HG02623 (cell line): Measurements from ENCODE around the gene NEGR1.

Source experiments
- ATAC-seq: cut with Tn5 transposase; IDR thresholded peaks from one replicate; pipeline ENCODE4 v1.9.1; 2021; ENCODE audit warnings: moderate library complexity; ENCODE audit not compliant: unreplicated experiment

The NEGR1 gene

DNA sequence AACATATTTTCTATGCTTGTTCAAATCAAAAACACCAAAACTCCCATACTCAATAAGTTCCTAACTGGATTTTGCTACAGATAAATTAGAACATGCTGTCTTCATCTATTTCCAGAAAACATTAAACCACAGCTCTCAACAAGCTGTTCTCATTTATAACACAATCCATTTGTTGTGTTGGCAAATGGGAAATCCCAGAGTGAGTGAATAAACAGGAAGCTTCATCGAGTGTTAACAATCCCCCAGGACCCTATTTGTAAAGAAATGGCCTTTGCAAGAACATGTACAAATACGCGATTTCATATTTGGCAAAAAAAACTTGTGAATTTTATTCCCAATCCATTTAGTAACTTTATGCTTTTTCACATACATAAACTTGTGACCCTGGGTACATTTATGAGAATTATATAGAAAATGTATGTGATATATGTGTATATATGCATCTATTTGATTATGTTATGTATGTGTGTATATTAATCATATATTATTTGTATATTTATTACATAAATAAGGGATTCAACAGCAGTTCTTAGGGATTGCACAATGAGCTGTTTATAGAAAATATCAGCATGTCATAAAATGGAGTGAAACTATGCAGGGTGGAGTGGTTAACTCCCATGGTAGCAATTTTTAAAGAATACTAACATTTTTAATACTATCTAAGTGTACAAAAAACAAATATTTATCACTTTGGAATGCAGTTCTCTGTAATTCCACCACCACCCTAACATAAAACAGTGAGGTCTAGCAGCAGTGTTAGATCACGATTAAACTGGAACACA lies 160.0 kb downstream of the NEGR1 start:
- no peak for ATAC-seq

GRCh38 chr1:72119491-72119890 lies 162.8 kb downstream of the NEGR1 start:
- no peak for ATAC-seq

GRCh38 chr1:72117621-72118020 lies 164.7 kb downstream of the NEGR1 start:
- no peak for ATAC-seq

DNA sequence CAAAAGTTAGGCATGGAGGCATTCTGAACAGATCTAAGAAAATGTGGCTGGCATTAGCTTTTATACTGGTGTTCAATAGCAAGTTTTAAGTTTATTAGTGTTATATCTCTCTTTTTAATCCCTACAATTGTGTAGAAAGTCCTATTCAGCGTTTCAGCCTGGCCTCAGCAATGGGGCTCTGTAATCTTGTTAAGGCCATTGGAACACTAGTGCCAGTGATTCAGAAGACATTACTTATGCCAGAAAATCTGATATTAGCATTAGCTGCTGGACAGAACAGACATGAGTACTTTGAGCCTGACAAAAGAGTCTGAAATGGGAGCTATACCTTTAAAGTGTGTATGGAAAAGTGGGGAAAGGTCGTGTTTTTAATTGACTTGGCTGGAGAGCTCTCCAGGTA lies 167.0 kb downstream of the NEGR1 start:
- no peak for ATAC-seq

- ATAC-seq: no peak
These were observed 170.7 kb downstream of the NEGR1 start for GRCh38 chr1:72111662-72112061.

- no peak for ATAC-seq
These were observed 172.4 kb downstream of the NEGR1 start for GRCh38 chr1:72109916-72110315.

DNA sequence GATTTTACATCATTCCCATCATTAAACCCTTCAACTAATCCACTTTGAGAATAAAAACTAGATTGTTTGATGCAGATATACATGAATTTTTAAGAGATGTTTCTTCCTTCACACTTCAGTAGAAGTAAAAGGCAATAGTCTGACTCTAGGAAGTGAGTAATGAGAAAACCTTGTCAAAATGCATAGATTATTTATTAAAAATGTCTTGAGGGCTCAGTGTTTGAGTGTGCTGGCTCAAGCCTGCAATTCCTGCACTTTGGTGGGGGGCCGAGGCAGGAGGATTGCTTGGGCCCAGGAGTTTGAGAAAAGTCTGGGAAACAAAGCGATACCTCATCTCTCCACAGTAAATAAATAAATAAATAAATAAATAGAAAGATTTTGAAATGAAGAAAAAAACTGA lies 177.1 kb downstream of the NEGR1 start:
- ATAC-seq: no peak

GRCh38 chr1:72101840-72102632 lies 180.3 kb downstream of the NEGR1 start:
- ATAC-seq: no peak

DNA sequence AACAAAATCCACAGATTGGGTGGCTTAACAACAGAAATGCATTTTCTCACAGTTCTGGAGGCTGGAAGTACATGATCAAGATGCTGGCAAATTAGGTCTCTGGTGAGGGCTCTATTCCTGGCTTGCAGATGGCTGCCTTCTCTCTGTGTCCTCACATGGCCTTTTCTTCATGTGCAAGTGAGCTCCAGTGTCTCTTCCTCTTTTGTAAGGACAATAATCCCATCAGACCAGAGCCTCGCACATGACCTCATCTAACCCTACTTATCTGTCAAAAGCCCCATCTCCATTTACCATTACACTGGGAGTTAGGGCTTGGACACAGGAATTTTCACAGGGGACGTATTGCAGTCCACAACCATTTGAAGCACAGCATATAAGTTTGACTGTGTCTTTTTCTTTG lies 181.6 kb downstream of the NEGR1 start:
- ATAC-seq: no peak

DNA sequence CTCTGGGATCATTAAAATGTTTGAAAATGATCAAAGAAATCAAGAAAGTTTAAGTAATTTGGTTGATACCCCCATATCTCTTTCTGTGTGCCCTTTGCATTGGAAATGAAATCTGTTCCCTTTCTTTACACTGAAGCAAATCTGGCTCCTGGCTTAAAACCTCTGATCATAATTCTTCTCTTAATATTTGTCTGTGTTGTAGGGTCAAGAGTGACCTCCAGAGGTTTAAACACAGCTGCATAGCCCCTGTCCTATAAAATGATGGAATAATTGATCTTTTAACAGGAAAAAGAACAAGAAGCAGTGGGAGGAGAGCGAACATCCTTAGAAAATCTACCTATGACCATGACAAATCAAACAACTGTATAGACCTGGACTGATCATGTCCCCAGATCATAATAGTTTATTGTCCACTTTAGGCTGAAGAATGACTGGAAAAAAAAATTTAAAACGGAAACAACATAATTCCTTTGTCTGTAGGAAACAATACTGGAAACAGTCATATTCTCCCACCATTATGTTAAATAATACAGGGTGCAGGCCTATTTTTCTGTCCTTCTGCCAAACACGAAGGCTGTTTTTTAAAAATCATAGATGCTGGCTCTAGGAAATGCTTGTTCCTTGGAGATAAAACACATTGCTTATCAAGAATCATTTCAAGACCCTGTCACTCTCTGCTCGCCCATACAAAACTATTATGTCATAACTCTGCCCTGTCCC lies 184.3 kb downstream of the NEGR1 start:
- no peak for ATAC-seq

- no peak for ATAC-seq
These were observed 188.1 kb downstream of the NEGR1 start for GRCh38 chr1:72094209-72094608.

GRCh38 chr1:72086394-72086793 lies 195.9 kb downstream of the NEGR1 start:
- no peak for ATAC-seq

DNA sequence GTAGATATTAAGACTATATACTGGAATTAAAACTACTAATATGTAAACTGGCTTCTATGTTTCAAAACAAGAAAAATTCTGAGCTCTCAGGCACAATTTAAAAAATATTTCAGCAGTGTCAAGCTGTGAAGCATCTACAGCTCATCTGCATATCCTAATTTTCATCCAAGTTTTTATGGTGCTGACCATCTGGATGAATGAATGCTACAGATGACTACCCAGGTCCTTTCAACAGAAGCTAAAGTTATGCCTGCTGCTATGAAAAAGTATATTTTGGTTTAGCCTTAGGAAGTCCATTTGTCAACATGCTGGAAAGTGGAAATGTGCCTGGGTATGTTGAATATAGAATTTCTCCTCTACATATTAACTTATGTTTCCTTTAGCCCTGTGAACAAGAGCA lies 206.9 kb downstream of the NEGR1 start:
- ATAC-seq: no peak

- ATAC-seq: no peak
These were observed 215.9 kb downstream of the NEGR1 start for GRCh38 chr1:72066431-72066830.

GRCh38 chr1:72064196-72065075 lies 217.9 kb downstream of the NEGR1 start:
- ATAC-seq: no peak

- no peak for ATAC-seq
These were observed 218.8 kb downstream of the NEGR1 start for GRCh38 chr1:72063364-72064044.

DNA sequence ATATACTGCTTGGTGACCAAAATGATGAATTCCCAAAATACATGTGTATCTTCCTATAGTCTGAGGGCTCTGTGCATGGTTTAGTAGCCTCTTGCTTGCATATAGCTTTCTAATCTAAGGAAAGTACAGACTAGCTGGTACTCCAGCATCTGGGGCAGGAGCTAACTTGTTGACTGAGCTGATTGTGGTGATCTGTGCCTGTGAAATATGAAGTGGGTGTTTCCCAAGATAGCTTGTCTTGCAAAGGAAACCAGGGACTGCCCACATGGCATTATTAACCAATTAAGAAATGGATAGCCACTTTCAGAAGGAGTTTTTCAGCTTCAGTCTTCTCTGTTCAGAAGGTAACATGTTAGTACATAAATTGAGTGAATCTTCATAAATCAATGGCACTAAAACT lies 219.8 kb downstream of the NEGR1 start:
- no peak for ATAC-seq

GRCh38 chr1:72060466-72061245 lies 221.7 kb downstream of the NEGR1 start:
- no peak for ATAC-seq

DNA sequence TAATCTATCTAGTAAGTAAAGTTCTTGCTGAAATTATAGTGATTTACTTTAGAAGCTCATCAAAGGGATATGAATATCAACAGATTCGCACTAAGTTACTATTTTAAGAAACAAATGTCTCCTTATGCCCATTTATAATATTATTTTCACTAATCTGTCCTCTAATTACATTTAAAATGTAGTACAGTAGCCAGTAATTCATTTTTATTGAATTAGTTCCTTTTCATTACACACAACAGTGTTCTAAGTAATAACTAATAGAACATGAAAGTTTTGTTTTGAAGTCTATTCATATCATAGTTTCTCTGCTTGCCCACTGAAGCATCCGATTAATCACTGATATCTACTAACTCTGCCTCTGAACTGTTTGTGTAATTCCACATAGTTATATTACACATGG lies 225.8 kb downstream of the NEGR1 start:
- no peak for ATAC-seq
